Endothelial cell of umbilical vein (primary cell): ENCODE measurements around the gene CCDC93. TPM values are rescaled to one million over a fixed set of nuclear protein-coding genes. Genes with fewer than 3 reads are reported as not detected.

Source experiments
- BruUV-seq: library from RNA; stranded (reverse); fragments of 400-500 nt; replicated peaks from 2 replicates; lab custom pipeline; 2021; lab: Mats Ljungman, UMichigan
- CTCF ChIA-PET: fragments of 300-600, 350-600 bp; sonication (Branson Sonifier 250); formaldehyde crosslinking; loops from one replicate; lab custom pipeline; 2021; ENCODE audit warnings: antibody characterized with exemption, inconsistent platforms; lab: Charles Lee
- POLR2A ChIA-PET: fragments of 300-600, 350-600 bp; sonication (Branson Sonifier 250); formaldehyde crosslinking; loops from one replicate; lab custom pipeline; 2021; ENCODE audit warnings: antibody characterized with exemption, inconsistent platforms; lab: Charles Lee
- DNase-seq: peaks from one replicate; pipeline ENCODE4 v3.0.0-alpha.2; 2011; ENCODE audit warnings: low read depth, low spot score
- FAIRE-seq: peaks from 2 replicates; lab custom pipeline; 2011; peaks lifted over from hg19 to GRCh38; lab: Jason Lieb, UNC
- H2AFZ ChIP-seq: 2 replicates; pipeline ENCODE4 v1.6.0; 2012; ENCODE audit warnings: low read depth, low read length, control low read depth, inconsistent platforms
- H3K27ac ChIP-seq: 2 replicates; pipeline ENCODE4 v1.5.1; 2011; ENCODE audit warnings: low read depth, mild to moderate bottlenecking, control low read depth, low read length, moderate library complexity; ENCODE audit not compliant: insufficient read depth
- H3K27me3 ChIP-seq, 2 experiments: 2 replicates each; pipeline versions ENCODE4 v1.6.0 to v1.6.1; 2011; ENCODE audit warnings: low read length in 2 of 2, mixed read lengths in 1 of 2; ENCODE audit not compliant: control insufficient read depth in 2 of 2, insufficient read depth in 2 of 2
- H3K36me3 ChIP-seq, 2 experiments: 2 replicates in 1 of 2; 3 replicates in 1 of 2; pipeline ENCODE4 v1.5.1; 2011; ENCODE audit warnings: low read length in 2 of 2, mild to moderate bottlenecking in 1 of 2, moderate library complexity in 1 of 2; ENCODE audit not compliant: control insufficient read depth in 2 of 2, insufficient read depth in 2 of 2; ENCODE audit errors: extremely low read depth in 1 of 2
- H3K4me1 ChIP-seq: 3 replicates; pipeline ENCODE4 v1.5.1; 2011; ENCODE audit warnings: mild to moderate bottlenecking, low read length; ENCODE audit not compliant: control insufficient read depth, insufficient read depth; ENCODE audit errors: extremely low read depth
- H3K4me2 ChIP-seq: 2 replicates; pipeline ENCODE4 v1.6.1; 2011; ENCODE audit warnings: low read length, control low read depth, mixed read lengths; ENCODE audit not compliant: insufficient read depth
- H3K4me3 ChIP-seq, 3 experiments: fragments of 200-600 bp in 1 of 3; sonication (generic), shearing (Covaris generic) in 1 of 3; replicated peaks in 1 of 3; 2 replicates each; pipeline ENCODE4 v1.5.1; 2011 to 2016; ENCODE audit warnings: control low read depth in 3 of 3, low read length in 3 of 3, mild to moderate bottlenecking in 2 of 3, inconsistent platforms in 1 of 3, low read depth in 1 of 3, moderate library complexity in 1 of 3; ENCODE audit not compliant: insufficient read depth in 1 of 3
- H3K79me2 ChIP-seq: 2 replicates; pipeline ENCODE4 v1.6.0; 2012; ENCODE audit warnings: low read length, inconsistent platforms; ENCODE audit not compliant: control insufficient read depth, insufficient read depth
- H3K9ac ChIP-seq: replicated peaks from 2 replicates; pipeline ENCODE3; 2011; ENCODE audit warnings: low read length, control low read depth; ENCODE audit not compliant: insufficient read depth; ENCODE audit errors: extremely low read depth
- H3K9me1 ChIP-seq: replicated peaks from 3 replicates; pipeline ENCODE4 v1.6.0; 2011; ENCODE audit warnings: mild to moderate bottlenecking, low read length; ENCODE audit not compliant: control insufficient read depth, insufficient read depth; ENCODE audit errors: extremely low read depth
- H3K9me3 ChIP-seq: replicated peaks from 2 replicates; pipeline ENCODE4 v1.5.1; 2012; ENCODE audit warnings: low read length, inconsistent platforms; ENCODE audit not compliant: control insufficient read depth, insufficient read depth
- H4K20me1 ChIP-seq: replicated peaks from 2 replicates; pipeline ENCODE3; 2011; ENCODE audit warnings: mild to moderate bottlenecking, low read length; ENCODE audit not compliant: control insufficient read depth, insufficient read depth; ENCODE audit errors: extremely low read depth
- CTCF ChIP-seq, 2 donors: IDR thresholded peaks; 1 replicate in 1 of 2; 2 replicates in 1 of 2; pipeline ENCODE4 v1.5.1; 2011; ENCODE audit warnings: low read length in 2 of 2, mild to moderate bottlenecking in 2 of 2, moderate library complexity in 2 of 2, control low read depth in 1 of 2, inconsistent platforms in 1 of 2, low read depth in 1 of 2; ENCODE audit not compliant: insufficient read depth in 1 of 2; ENCODE audit errors: extremely low read depth in 1 of 2
- EZH2 ChIP-seq: IDR thresholded peaks from 2 replicates; pipeline ENCODE4 v1.6.1; 2012; ENCODE audit warnings: borderline replicate concordance, low read depth, mild to moderate bottlenecking, moderate library complexity, low read length, inconsistent platforms; ENCODE audit not compliant: severe bottlenecking
- FOS ChIP-seq: IDR thresholded peaks from 2 replicates; pipeline ENCODE4 v1.6.1; 2011; ENCODE audit warnings: mild to moderate bottlenecking, low read length, moderate library complexity, borderline replicate concordance; ENCODE audit not compliant: insufficient read depth
- GATA2 ChIP-seq: IDR thresholded peaks from 2 replicates; pipeline ENCODE4 v1.7.0; 2011; ENCODE audit warnings: low read depth, mild to moderate bottlenecking, moderate library complexity, mixed read lengths, low read length; ENCODE audit not compliant: insufficient read length, insufficient read depth
- JUN ChIP-seq: IDR thresholded peaks from 2 replicates; pipeline ENCODE4 v1.6.1; 2011; ENCODE audit warnings: borderline replicate concordance, low read depth; ENCODE audit not compliant: insufficient read length, insufficient read depth
- MAX ChIP-seq: IDR thresholded peaks from 2 replicates; pipeline ENCODE4 v1.6.1; 2011; ENCODE audit not compliant: insufficient read depth, insufficient read length
- MYC ChIP-seq: IDR thresholded peaks from one replicate; pipeline ENCODE4 v1.6.1; 2011; ENCODE audit warnings: mild to moderate bottlenecking, low read depth, low read length
- POLR2A ChIP-seq: IDR thresholded peaks from 2 replicates; pipeline ENCODE4 v1.6.1; 2012; ENCODE audit warnings: low read depth, mild to moderate bottlenecking, control low read depth, low read length
- POLR2AphosphoS5 ChIP-seq: IDR thresholded peaks from 2 replicates; pipeline ENCODE4 v1.6.1; 2012; ENCODE audit warnings: low read depth, mild to moderate bottlenecking, control low read depth, low read length, moderate library complexity; ENCODE audit not compliant: insufficient read depth
- dilution Hi-C: fragments of 300-500 bp; cut with MboI; formaldehyde crosslinking; loops from one replicate; pipeline ENCODE4 v1.15.0; 2019; ENCODE audit warnings: low sequenced_read_pairs; ENCODE audit not compliant: extremely low pct_ligation_motif_present
- intact Hi-C: fragments of 100-400 bp; cut with micrococcal nuclease; formaldehyde crosslinking; loops from one replicate; pipeline ENCODE4 v1.10.0; 2022
- polyA plus RNA-seq, 4 experiments: library from polyadenylated mRNA; depleted of rRNA in 3 of 4; stranded (reverse) in 3 of 4; unstranded in 1 of 4; fragments of >200 nt; gene quantifications; 2 replicates each; pipeline versions ENCODE4 v1.2.1 to v1.2.3, GENCODE V29; 2011 to 2012; ENCODE audit warnings: missing spikeins in 1 of 4
- total RNA-seq: library from RNA; stranded (reverse); gene quantifications from 2 replicates; pipeline ENCODE4 v1.2.3, GENCODE V29; 2021

Gene CCDC93
- total and polyA plus RNA-seq, 2 donors (not counting 3 experiments of a cell fraction or from before 2014, with no cell fraction given), result 13.8 to 35.1 TPM

- ChIA-PET POLR2A (interaction anchor here (1.2 kb wide), 1 partner anchor 101 kb away, joined by 4 read pairs; no protein-coding TSS in a partner anchor), CTCF (interaction anchor here (0.7 to 6.6 kb wide), 7 partner anchors 10 to 143 kb away, joined by 3 to 63 read pairs (median 4); partner anchors contain the start of gene DDX18)
Measured at GRCh38 chr2:117957616-117958015, 56.3 kb downstream of the CCDC93 start.

GRCh38 chr2:117956036-117956796, 57.7 kb downstream of the CCDC93 start:
- TF ChIP-seq MYC (no peak), MAX (no peak), POLR2A (no peak), JUN (no peak), GATA2 (no peak), POLR2AphosphoS5 (no peak), EZH2 (no peak), FOS (no peak), CTCF (IDR thresholded peaks at IDR 0.05; ENCODE audit: extremely low read depth in 1 of 2, insufficient read depth in 1 of 2, low read depth in 1 of 2, low read length in 2 of 2) (no peak)
- ChIA-PET CTCF (interaction anchor here (0.9 to 6.6 kb wide), 6 partner anchors 14 to 141 kb away, joined by 3 to 63 read pairs (median 4); partner anchors contain the start of gene DDX18), POLR2A (no interaction called here)
- Histone ChIP-seq H3K4me1 (peaks cover 37% of the 10 kb centered on the region), H3K4me3 (no peak overlapping the region), H3K79me2 (no peaks in the 10 kb centered on the region), H3K4me2 (no peak overlapping the region), H2AFZ (no peak overlapping the region), H3K9ac (no peak overlapping the region), H3K27me3 (no peaks in the 10 kb centered on the region), H3K9me3 (no peaks in the 10 kb centered on the region), H4K20me1 (no peaks in the 10 kb centered on the region), H3K9me1 (no peaks in the 10 kb centered on the region), H3K36me3 (peaks cover 10 to 11% of the 10 kb centered on the region in 2 experiments), H3K27ac (no peak overlapping the region)
- DNase-seq (no peak), FAIRE-seq (no peak)
- BruUV-seq, result no TSS peak
- intact Hi-C loops (no loop called here), dilution Hi-C loops (no loop called here)

More at GRCh38 chr2:117957616-117958015, 56.3 kb downstream of the CCDC93 start:
- Histone ChIP-seq H3K27me3 (no peaks in the 10 kb centered on the region), H3K36me3 (peaks cover 5 to 8% of the 10 kb centered on the region in 2 experiments), H3K4me3 (no peak overlapping the region), H3K4me1 (peaks cover 37% of the 10 kb centered on the region), H3K9me1 (no peaks in the 10 kb centered on the region), H3K9ac (no peak overlapping the region), H2AFZ (no peak overlapping the region), H3K79me2 (no peaks in the 10 kb centered on the region), H4K20me1 (no peaks in the 10 kb centered on the region), H3K9me3 (no peaks in the 10 kb centered on the region), H3K27ac (peak overlapping the region; percentile 86), H3K4me2 (peak overlapping the region; percentile 43)
- DNase-seq (peak; percentile 47), FAIRE-seq (no peak)
- dilution Hi-C loops (no loop called here), intact Hi-C loops (loop anchor here (1.0 to 2.0 kb wide), 5 partner anchors 46 to 155 kb away; partner anchors contain the start of gene DDX18)
- no TSS peak for BruUV-seq
- peak; percentile 23 for TF ChIP-seq POLR2AphosphoS5
- TF ChIP-seq FOS, result no peak
- no peak for TF ChIP-seq POLR2A
